IPS-NIHi11 (cell line): ENCODE data around the gene CD320.
"Not testable (repeated sequence)": the region's sequence is repeated elsewhere in the genome, so short reads cannot be mapped to it uniquely, and the experiment has no call there.

Source experiments
- DNase-seq: peaks from one replicate; pipeline ENCODE4 v3.0.0; 2012; ENCODE audit warnings: mixed read lengths, low spot score

Gene CD320

GRCh38 chr19:8307965-8308866 is at the start of gene CD320:
TSS of gene CD320 (minus strand) at chr19:8308358. CDS start at chr19:8308290, 68 bp downstream.
- peak; percentile 97 for DNase-seq

GRCh38 chr19:8357007-8357521 is 48.9 kb upstream of the CD320 start:
- no peak for DNase-seq

DNA sequence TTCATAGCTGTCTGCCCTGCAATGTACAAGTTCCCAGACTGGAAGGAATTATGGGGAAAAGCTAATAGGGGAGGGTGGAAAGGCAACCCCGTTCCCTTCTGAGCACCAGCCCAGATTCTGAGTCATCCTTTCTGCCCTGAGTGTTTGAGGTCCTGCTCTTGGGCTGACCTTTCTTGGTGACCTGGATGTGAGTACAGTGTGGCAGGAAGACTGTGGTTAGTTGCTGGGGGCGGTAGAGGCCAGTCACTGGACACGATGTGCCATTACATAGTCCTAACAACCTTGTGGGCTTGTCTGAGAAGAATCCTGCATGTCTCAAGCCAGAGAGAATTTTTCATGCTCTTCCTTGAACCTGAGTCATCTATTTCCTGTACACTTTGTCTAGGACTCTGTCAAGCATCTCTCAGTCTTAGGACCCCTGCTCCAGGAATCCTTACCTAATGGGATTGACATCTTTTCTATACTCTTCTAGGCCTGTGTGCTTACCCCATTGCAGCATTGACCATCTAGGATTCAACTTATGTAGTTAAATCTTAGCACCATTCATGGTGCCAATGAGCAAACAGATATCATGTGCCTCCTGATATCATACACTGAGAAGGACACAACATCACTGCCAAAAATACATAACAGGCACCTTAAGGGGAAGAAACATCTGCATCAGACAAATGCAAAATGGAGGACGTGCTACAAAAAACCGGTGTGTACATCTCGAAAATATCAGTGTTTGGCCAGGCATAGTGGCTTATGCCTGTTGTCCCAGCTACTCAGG is 47.7 kb upstream of the CD320 start:
- DNase-seq: no peak

GRCh38 chr19:8352845-8353244 is 44.7 kb upstream of the CD320 start:
- not testable (repeated sequence) for DNase-seq

DNA sequence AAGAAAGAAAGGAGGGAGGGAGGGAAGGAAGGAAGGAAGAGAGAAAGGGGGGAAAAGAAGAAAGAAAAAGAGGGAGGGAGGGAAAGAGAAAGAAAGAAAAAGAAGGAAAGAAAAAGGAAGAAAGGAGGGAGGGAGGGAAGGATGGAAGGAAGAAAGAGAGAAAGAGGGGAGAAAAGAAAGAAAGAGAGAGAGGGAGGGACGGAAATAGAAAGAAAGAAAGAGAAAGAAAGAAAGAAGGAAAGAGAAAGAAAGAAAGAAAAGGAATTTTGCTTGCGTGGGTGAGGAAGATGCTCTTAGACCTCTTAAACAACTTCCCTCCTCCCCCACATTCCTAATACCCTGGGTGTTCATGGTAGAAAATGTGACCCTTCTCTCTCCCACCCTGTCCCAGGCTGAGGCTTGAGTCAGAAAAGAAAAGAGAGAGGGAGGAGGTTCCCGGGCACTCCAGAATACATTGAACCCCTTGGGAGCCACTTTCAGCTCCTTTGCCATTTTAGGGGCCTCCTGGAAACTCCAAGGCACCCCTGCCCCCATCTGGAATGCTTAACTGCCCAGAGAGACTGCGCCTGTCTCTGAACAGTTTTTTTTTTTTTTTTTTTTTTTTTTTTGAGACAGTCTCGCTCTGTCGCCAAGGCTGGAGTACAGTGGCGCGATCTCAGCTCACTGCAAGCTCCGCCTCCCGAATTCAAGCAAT is 44.1 kb upstream of the CD320 start:
- no peak for DNase-seq

GRCh38 chr19:8349629-8350372 is 41.6 kb upstream of the CD320 start:
- not testable (repeated sequence) for DNase-seq

DNA sequence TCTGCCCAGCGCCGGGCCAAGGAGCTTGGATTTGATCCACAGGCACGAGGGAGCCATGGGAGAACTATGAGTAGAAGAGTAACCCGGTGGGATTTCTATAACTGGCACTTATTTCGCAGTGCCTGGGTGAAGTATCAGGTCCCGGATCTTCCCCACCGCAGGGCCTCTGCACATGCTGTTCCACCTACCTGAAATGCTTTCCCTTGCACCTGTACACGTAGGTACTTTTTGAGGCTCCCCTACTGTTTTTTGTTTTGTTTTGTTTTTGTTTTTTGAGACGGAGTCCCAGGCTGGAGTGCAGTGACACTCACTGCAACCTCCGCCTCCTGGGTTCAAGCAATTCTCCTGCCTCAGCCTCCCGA is 35.3 kb upstream of the CD320 start:
- DNase-seq: no peak

GRCh38 chr19:8342684-8343482 is 34.7 kb upstream of the CD320 start, which contains the start of gene KANK3:
TSS of gene KANK3 (minus strand) at chr19:8343262. CDS start at chr19:8337828, 5,434 bp downstream.
- peak; percentile 98 for DNase-seq

DNA sequence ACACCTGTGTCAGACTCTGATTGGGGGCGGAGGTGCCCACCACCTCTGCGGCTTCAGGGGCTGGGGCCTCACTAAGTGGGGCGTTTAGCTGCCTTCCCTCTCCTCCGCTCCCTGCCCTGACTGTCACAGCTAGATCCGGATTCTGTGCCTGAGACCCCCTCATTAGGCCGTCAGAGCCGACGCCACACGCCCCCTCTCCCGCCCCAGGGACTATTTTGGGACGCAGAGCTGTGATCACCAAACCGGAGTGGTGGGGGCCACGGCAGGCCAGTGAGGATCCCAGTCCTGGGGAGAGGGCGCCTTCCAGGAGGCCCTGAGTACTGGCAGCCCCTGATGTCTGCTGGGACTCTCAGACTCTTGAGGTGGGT is 34.1 kb upstream of the CD320 start:
- DNase-seq: peak; percentile 24

GRCh38 chr19:8341504-8341903 is 33.3 kb upstream of the CD320 start:
- DNase-seq: not testable (repeated sequence)

DNA sequence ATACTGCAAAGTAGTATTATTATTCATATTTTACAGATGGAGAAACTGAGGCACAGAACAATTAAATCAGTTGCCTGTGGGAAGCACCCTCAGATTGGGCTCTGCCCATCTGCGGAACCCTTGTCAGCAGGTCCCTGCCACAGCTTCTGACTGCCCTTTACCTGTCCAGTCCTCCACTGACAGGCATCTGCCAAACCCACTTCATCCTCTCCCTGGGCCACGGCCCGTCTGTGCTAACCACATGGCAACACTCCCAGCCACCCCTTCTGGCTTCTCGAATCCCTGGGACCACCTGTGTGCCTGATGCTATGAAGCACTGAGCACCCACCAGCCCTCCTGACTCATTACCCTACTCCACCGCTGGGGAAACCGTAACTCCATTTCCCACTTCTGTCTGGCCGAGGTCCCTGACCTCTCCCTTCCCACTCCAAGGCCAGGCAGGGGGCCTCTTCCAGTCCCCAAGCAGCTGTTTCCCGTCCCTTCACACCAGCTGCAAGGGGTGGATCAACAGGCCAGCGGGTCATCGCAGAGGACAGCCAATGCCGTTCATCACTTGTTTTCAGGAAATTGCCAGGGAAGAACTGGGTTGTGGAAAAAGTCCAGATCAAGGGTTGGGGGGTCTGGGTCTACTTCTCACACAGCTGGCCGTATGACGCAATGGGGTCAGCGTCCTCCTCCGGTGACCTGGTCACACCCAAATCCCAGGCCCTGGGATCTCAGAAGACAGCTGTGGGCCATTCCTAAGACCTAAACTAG is 32.4 kb upstream of the CD320 start:
- DNase-seq: peak; percentile 37

- no peak for DNase-seq
These were observed 30.7 kb upstream of the CD320 start for GRCh38 chr19:8338835-8339234.

DNA sequence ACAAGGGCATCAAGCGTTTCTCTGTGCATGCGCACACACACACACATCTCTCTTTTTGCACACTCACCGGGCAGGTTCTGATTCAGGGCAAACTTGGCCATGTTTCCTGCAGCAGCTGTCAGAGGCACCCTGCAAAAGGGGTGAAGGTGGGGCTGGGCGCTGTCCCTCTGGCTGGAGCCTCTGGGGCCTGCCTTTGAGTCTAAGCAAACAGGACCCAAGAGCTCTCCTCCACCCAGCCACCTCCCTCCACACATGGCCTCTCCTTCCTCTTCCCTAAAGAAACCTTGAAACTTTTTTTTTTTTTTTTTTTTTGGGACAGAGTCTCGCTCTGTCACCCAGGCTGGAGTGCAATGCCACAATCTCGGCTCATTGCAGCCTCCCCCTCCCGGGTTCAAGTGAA is 29.6 kb upstream of the CD320 start:
- no peak for DNase-seq

DNA sequence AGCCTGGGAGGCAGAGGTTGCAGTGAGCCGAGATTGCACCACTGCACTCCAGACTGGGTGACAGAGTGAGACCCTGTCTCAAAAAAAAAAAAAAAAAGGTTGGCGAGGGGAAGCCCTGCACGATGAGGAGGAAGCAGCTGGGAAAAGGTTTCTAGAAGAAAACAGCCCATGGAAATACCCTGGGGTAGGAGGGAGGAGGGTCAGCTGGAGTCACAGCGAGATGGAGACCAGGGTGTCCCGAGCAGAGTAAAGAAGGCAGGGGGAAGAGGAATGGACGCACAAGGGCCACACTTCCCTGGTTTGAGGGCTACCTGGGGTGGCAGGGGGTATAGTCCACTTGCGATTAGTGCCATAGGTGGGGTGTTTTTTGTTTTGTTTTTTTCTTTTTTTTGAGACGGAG is 28.5 kb upstream of the CD320 start:
- no peak for DNase-seq

GRCh38 chr19:8336072-8336569 is 28.0 kb upstream of the CD320 start:
- no peak for DNase-seq

DNA sequence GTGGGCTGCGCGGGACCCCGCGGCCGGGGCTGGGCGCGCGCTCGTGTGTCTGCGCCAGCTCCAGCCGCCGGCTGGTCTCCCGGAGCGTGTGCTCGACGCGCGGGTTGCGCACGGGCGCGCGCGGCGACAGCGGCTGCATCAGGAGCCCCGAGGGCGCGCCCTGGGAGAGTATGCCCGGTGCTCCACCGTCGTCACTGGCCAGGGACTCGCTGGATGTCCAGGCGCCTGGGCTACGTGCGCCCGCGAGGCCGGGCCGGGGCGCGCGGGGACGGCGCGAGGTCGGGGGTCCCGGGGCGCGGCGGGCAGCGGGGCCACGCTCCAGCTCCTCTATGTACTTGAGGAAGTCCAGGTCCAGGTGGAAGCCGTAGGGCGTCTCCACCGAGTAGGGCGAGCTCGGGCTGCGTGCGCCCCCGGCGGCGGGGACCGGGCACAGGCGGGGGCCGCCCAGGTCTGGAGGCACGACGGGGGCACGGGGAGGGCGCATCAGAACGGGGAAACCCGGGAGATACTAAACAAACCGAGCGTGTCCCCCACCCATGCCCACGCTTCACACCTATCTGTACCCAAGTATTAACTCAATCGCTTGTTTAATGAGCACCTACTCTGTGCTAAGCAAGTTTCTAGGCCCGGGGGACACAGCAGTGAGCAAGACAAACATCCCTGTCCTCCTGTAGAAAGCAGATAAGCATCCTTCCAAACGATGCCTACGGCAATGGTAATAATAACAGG is 27.3 kb upstream of the CD320 start:
- peak; percentile 56 for DNase-seq

GRCh38 chr19:8334458-8335342 is 26.5 kb upstream of the CD320 start:
- DNase-seq: peak; percentile 94
